HCT116 (cell line): ENCODE measurements around the gene RBM42. TPM values are rescaled to one million over a fixed set of nuclear protein-coding genes. Genes with fewer than 3 reads are reported as not detected.

ENCODE experiments used
- ATAC-seq: fragments of 200-7000 bp; cut with Tn5 transposase; 2 replicates; pipeline ENCODE4 v1.9.1; 2020; ENCODE audit warnings: mild to moderate bottlenecking, moderate library complexity
- BruUV-seq: library from RNA; stranded (reverse); fragments of 400-500 nt; replicated peaks from 2 replicates; lab custom pipeline; 2021; lab: Mats Ljungman, UMichigan
- CTCF ChIA-PET: fragments of 300-600 bp; sonication (Branson Sonifier 250); formaldehyde crosslinking; loops from one replicate; lab custom pipeline; 2021; ENCODE audit warnings: antibody characterized with exemption; lab: Charles Lee
- POLR2A ChIA-PET: fragments of 300-600, 350-600 bp; sonication (Branson Sonifier 250); formaldehyde crosslinking; loops from one replicate; lab custom pipeline; 2021; ENCODE audit warnings: antibody characterized with exemption; lab: Charles Lee
- RAD21 ChIA-PET, 2 experiments: fragments of 300-600 bp; sonication (Branson Sonifier 250); formaldehyde crosslinking; loops; one replicate each; lab custom pipeline; 2023; ENCODE audit warnings: low total read pairs in 2 of 2; ENCODE audit not compliant: uncharacterized antibody in 2 of 2, unreplicated experiment in 2 of 2, low non-redundant PET in 1 of 2; lab: Charles Lee
- DNase-seq: peaks from one replicate; pipeline ENCODE4 v3.0.0-alpha.2; 2010; ENCODE audit warnings: low read depth, low spot score
- H2AFZ ChIP-seq: fragments of 200-600 bp; shearing (Covaris generic), sonication (generic); 2 replicates; pipeline ENCODE4 v1.6.1; 2017; ENCODE audit warnings: low read depth, mixed run types, mixed read lengths, antibody characterized with exemption, low read length; ENCODE audit not compliant: poor library complexity, severe bottlenecking
- H3K27ac ChIP-seq: 2 replicates; pipeline ENCODE4 v1.5.1; 2012; ENCODE audit warnings: low read depth, low read length
- H3K27me3 ChIP-seq: fragments of 200-600 bp; sonication (generic); 2 replicates; pipeline ENCODE4 v1.6.1; 2016; ENCODE audit warnings: mixed run types, low read length, mixed read lengths; ENCODE audit not compliant: insufficient read depth
- H3K36me3 ChIP-seq, 2 experiments: fragments of 200-500 bp in 1 of 2; fragments of 200-600 bp in 1 of 2; sonication (Bioruptor generic) in 1 of 2; sonication (generic) in 1 of 2; 2 replicates each; pipeline versions ENCODE4 v1.5.1 to v1.6.1; 2014 to 2016; ENCODE audit warnings: low read length in 2 of 2, inconsistent platforms in 1 of 2, mixed read lengths in 1 of 2, mixed run types in 1 of 2; ENCODE audit not compliant: insufficient read depth in 2 of 2, control insufficient read depth in 1 of 2
- H3K4me1 ChIP-seq, 2 experiments: fragments of 200-600 bp in 1 of 2; sonication (generic) in 1 of 2; 2 replicates each; pipeline versions ENCODE4 v1.5.1 to v1.6.1; 2012 to 2017; ENCODE audit warnings: low read length in 2 of 2, inconsistent platforms in 1 of 2, mild to moderate bottlenecking in 1 of 2, mixed read lengths in 1 of 2, mixed run types in 1 of 2, moderate library complexity in 1 of 2; ENCODE audit not compliant: insufficient read depth in 2 of 2, control insufficient read depth in 1 of 2
- H3K4me2 ChIP-seq: fragments of 200-600 bp; sonication (generic); 2 replicates; pipeline ENCODE4 v1.6.1; 2017; ENCODE audit warnings: mixed run types, low read length, mixed read lengths
- H3K4me3 ChIP-seq, 2 experiments: fragments of 200-600 bp in 1 of 2; sonication (generic) in 1 of 2; replicated peaks in 1 of 2; 2 replicates each; pipeline ENCODE4 v1.5.1; 2011 to 2016; ENCODE audit warnings: low read length in 2 of 2, control low read depth in 1 of 2, low read depth in 1 of 2, mild to moderate bottlenecking in 1 of 2, mixed read lengths in 1 of 2, mixed run types in 1 of 2
- H3K79me2 ChIP-seq: fragments of 200-600 bp; sonication (generic); 2 replicates; pipeline ENCODE4 v1.6.1; 2017; ENCODE audit warnings: mild to moderate bottlenecking, mixed run types, low read length, moderate library complexity, mixed read lengths; ENCODE audit not compliant: insufficient read depth
- H3K9ac ChIP-seq: fragments of 200-600 bp; sonication (generic); 2 replicates; pipeline ENCODE4 v1.6.1; 2016; ENCODE audit warnings: low read length, mixed read lengths
- H3K9me2 ChIP-seq: fragments of 200-600 bp; sonication (generic), shearing (Covaris generic); 2 replicates; pipeline ENCODE4 v1.6.1; 2017; ENCODE audit warnings: mixed run types, mild to moderate bottlenecking, moderate library complexity; ENCODE audit not compliant: insufficient read depth
- H3K9me3 ChIP-seq, 2 experiments: fragments of 200-500 bp in 1 of 2; fragments of 200-600 bp in 1 of 2; sonication (Bioruptor generic) in 1 of 2; sonication (generic) in 1 of 2; 2 replicates each; pipeline ENCODE4 v1.6.1; 2014 to 2017; ENCODE audit warnings: low read length in 2 of 2, mixed read lengths in 2 of 2, inconsistent platforms in 1 of 2, low read depth in 1 of 2, mild to moderate bottlenecking in 1 of 2, mixed run types in 1 of 2, moderate library complexity in 1 of 2; ENCODE audit not compliant: control insufficient read depth in 1 of 2, insufficient read depth in 1 of 2
- H4K20me1 ChIP-seq: fragments of 200-600 bp; sonication (generic), shearing (Covaris generic); 2 replicates; pipeline ENCODE4 v1.6.1; 2017; ENCODE audit warnings: mixed run types, mild to moderate bottlenecking, moderate library complexity; ENCODE audit not compliant: insufficient read depth
- CBX3 ChIP-seq: IDR thresholded peaks from 2 replicates; pipeline ENCODE4 v1.6.1; 2012; ENCODE audit warnings: low read depth
- EGR1 ChIP-seq: IDR thresholded peaks from 2 replicates; pipeline ENCODE4 v1.6.1; 2012; ENCODE audit warnings: low read depth
- EZH2 ChIP-seq: fragments of 200-600 bp; sonication (generic); IDR thresholded peaks from 2 replicates; pipeline ENCODE4 v1.6.1; 2017; ENCODE audit warnings: antibody characterized with exemption, mixed run types
- EZH2phosphoT487 ChIP-seq: fragments of 200-600 bp; IDR thresholded peaks from 2 replicates; pipeline ENCODE4 v1.6.1; 2018; ENCODE audit warnings: antibody characterized with exemption, borderline replicate concordance
- POLR2A ChIP-seq: IDR thresholded peaks from 2 replicates; pipeline ENCODE4 v1.7.0; 2011; ENCODE audit warnings: borderline replicate concordance; ENCODE audit not compliant: insufficient read depth, insufficient read length; ENCODE audit errors: extremely low read depth
- POLR2AphosphoS5 ChIP-seq: IDR thresholded peaks from 2 replicates; pipeline ENCODE4 v1.6.1; 2011; ENCODE audit warnings: mild to moderate bottlenecking, low read depth, low read length, moderate library complexity
- SP1 ChIP-seq: IDR thresholded peaks from 2 replicates; pipeline ENCODE4 v1.6.1; 2012; ENCODE audit warnings: low read depth
- SRF ChIP-seq: IDR thresholded peaks from 2 replicates; pipeline ENCODE4 v1.6.1; 2012; ENCODE audit warnings: low read depth
- ZFX ChIP-seq: fragments of 450-650 bp; IDR thresholded peaks from 2 replicates; pipeline ENCODE4 v1.6.1; 2017
- intact Hi-C: fragments of 100-400 bp; cut with micrococcal nuclease; formaldehyde crosslinking; loops from 2 replicates; pipeline ENCODE4 v1.10.0; 2022
- total RNA-seq: library from RNA; stranded (reverse); gene quantifications from one replicate; pipeline ENCODE4 v1.2.1, GENCODE V29; 2021; ENCODE audit not compliant: unreplicated experiment
- TF ChIP-seq, protein P1 (sequence below): IDR thresholded peaks from 2 replicates; pipeline ENCODE4 v1.6.1; 2011; ENCODE audit warnings: mild to moderate bottlenecking, low read length, moderate library complexity; ENCODE audit not compliant: insufficient replicate concordance; ENCODE audit errors: extremely low read depth
- TF ChIP-seq, protein P2 (sequence below): IDR thresholded peaks from 2 replicates; pipeline ENCODE4 v1.6.1; 2012; ENCODE audit warnings: low read depth
- TF ChIP-seq, protein P3 (sequence below): IDR thresholded peaks from 2 replicates; pipeline ENCODE4 v1.6.1; 2012

Gene RBM42
- total RNA-seq, 1 experiment from 2014 or later = 87.2 TPM

DNA sequence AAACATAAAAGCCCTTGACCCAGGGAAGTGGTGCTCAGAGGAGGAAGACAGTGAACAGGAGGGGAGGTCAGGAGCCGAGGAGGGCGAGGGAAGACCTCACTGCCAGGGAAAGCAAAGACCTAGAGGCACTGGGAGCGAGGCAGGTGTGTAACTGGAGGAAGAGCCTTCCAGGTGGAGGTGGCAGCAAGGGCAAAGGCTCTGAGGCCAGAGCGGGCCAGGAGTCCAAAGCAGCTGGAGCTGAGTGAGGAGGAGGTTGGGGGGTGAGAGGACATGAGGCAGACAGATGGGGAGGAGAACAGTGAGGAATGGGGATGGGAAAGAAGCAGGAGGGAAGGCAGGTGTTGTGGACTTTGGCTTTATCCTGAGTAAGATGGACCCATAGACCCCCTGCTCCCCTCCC lies 41.1 kb downstream of the RBM42 start:
- no peak overlapping the region for H2AFZ ChIP-seq
- DNase-seq = no peak
- TF ChIP-seq CBX3 (no peak), POLR2A (no peak), SP1 (no peak)
- TF ChIP-seq, protein P1, sequence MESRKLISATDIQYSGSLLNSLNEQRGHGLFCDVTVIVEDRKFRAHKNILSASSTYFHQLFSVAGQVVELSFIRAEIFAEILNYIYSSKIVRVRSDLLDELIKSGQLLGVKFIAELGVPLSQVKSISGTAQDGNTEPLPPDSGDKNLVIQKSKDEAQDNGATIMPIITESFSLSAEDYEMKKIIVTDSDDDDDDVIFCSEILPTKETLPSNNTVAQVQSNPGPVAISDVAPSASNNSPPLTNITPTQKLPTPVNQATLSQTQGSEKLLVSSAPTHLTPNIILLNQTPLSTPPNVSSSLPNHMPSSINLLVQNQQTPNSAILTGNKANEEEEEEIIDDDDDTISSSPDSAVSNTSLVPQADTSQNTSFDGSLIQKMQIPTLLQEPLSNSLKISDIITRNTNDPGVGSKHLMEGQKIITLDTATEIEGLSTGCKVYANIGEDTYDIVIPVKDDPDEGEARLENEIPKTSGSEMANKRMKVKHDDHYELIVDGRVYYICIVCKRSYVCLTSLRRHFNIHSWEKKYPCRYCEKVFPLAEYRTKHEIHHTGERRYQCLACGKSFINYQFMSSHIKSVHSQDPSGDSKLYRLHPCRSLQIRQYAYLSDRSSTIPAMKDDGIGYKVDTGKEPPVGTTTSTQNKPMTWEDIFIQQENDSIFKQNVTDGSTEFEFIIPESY = no peak
- H4K20me1 ChIP-seq = no peaks in the 10 kb centered on the region
- no peaks in the 10 kb centered on the region for H3K36me3 ChIP-seq
- peaks cover 5% of the 10 kb centered on the region; the same call in 1 of the 2 replicates for H3K27me3 ChIP-seq
- no peaks in the 10 kb centered on the region for H3K79me2 ChIP-seq
- CTCF ChIA-PET = no interaction called here
- H3K4me2 ChIP-seq = no peak overlapping the region
- intact Hi-C loops = no loop called here
- ATAC-seq = no peak
- RAD21 ChIA-PET = no interaction called here
- no peaks in the 10 kb centered on the region for H3K9me2 ChIP-seq
- H3K9me3 ChIP-seq = no peaks in the 10 kb centered on the region
- no peak overlapping the region for H3K9ac ChIP-seq
- BruUV-seq = no TSS peak
- peaks cover 2 to 17% of the 10 kb centered on the region in 2 experiments; a peak in 2 of 4 replicates for H3K4me1 ChIP-seq
- H3K4me3 ChIP-seq = no peak overlapping the region
- POLR2A ChIA-PET = no interaction called here
- no peak overlapping the region for H3K27ac ChIP-seq

DNA sequence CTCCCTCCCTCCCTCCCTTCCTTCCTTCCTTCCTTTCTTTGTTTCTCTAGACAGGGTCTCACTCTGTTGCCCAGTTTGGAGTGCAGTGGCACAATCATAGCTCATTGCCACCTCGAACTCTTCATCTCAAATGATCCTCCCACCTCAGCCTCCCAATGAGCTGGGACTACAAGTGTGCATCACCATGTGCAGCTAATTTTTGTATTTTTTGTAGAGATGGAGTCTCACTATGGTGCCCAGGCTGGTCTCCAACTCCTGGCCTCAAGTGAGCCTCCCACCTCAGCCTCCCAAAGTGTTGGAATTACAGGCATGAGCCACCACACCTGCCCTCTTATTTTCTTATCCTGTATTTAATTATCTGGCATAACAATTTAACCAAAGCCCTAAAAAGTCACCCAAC lies 41.9 kb downstream of the RBM42 start:
- Histone ChIP-seq H3K9ac (no peak overlapping the region), H3K4me2 (no peak overlapping the region), H4K20me1 (no peaks in the 10 kb centered on the region), H3K27ac (no peak overlapping the region), H3K4me3 (no peak overlapping the region), H3K27me3 (peaks cover 5% of the 10 kb centered on the region; the same call in 1 of the 2 replicates), H3K4me1 (peaks cover 2 to 17% of the 10 kb centered on the region in 2 experiments; a peak in 2 of 4 replicates), H3K9me3 (no peaks in the 10 kb centered on the region), H2AFZ (no peak overlapping the region), H3K79me2 (no peaks in the 10 kb centered on the region), H3K9me2 (no peaks in the 10 kb centered on the region), H3K36me3 (no peaks in the 10 kb centered on the region)
- intact Hi-C loops = no loop called here
- no peak for DNase-seq
- BruUV-seq = no TSS peak
- TF ChIP-seq POLR2A (no peak), EGR1 (no peak), EZH2 (no peak), POLR2AphosphoS5 (no peak), SRF (no peak), ZFX (no peak), CBX3 (no peak), EZH2phosphoT487 (no peak)
- TF ChIP-seq, protein P2, sequence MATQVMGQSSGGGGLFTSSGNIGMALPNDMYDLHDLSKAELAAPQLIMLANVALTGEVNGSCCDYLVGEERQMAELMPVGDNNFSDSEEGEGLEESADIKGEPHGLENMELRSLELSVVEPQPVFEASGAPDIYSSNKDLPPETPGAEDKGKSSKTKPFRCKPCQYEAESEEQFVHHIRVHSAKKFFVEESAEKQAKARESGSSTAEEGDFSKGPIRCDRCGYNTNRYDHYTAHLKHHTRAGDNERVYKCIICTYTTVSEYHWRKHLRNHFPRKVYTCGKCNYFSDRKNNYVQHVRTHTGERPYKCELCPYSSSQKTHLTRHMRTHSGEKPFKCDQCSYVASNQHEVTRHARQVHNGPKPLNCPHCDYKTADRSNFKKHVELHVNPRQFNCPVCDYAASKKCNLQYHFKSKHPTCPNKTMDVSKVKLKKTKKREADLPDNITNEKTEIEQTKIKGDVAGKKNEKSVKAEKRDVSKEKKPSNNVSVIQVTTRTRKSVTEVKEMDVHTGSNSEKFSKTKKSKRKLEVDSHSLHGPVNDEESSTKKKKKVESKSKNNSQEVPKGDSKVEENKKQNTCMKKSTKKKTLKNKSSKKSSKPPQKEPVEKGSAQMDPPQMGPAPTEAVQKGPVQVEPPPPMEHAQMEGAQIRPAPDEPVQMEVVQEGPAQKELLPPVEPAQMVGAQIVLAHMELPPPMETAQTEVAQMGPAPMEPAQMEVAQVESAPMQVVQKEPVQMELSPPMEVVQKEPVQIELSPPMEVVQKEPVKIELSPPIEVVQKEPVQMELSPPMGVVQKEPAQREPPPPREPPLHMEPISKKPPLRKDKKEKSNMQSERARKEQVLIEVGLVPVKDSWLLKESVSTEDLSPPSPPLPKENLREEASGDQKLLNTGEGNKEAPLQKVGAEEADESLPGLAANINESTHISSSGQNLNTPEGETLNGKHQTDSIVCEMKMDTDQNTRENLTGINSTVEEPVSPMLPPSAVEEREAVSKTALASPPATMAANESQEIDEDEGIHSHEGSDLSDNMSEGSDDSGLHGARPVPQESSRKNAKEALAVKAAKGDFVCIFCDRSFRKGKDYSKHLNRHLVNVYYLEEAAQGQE = no peak
- TF ChIP-seq, protein P3, sequence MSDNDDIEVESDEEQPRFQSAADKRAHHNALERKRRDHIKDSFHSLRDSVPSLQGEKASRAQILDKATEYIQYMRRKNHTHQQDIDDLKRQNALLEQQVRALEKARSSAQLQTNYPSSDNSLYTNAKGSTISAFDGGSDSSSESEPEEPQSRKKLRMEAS = no peak
- ChIA-PET RAD21 (no interaction called here), POLR2A (interaction anchor here (0.7 kb wide), 1 partner anchor 23 kb away, joined by 4 read pairs; the partner anchor contains the start of gene COX6B1), CTCF (no interaction called here)
- no peak for ATAC-seq
